Measurements from ENCODE around the gene SULT2B1.

The SULT2B1 gene

GRCh38 chr19:48638831-48639381, 86.9 kb downstream of the SULT2B1 start:
- peak overlapping the region; percentile 71 for H3K4me3 ChIP-seq (ENCODE audit: low read depth, low read length)

GRCh38 chr19:48639483-48640375, 87.8 kb downstream of the SULT2B1 start:
- no peak overlapping the region for H3K4me3 ChIP-seq (ENCODE audit: low read depth, low read length)
- peak; percentile 57 for DNase-seq (ENCODE audit: low read depth)
- TF ChIP-seq CTCF (IDR thresholded peaks at IDR 0.05; ENCODE audit: low read depth, low read length) (no peak), POLR2A (IDR thresholded peaks at IDR 0.05; ENCODE audit: extremely low read depth, insufficient read length) (no peak), MYC (IDR thresholded peaks at IDR 0.05; ENCODE audit: low read depth, low read length) (no peak), MAX (IDR thresholded peaks at IDR 0.05; ENCODE audit: low read depth, low read length) (no peak)

More at GRCh38 chr19:48638831-48639381, 86.9 kb downstream of the SULT2B1 start:
- no peak for TF ChIP-seq MYC (IDR thresholded peaks at IDR 0.05; ENCODE audit: low read depth, low read length)
- TF ChIP-seq CTCF (IDR thresholded peaks at IDR 0.05; ENCODE audit: low read depth, low read length): no peak
- TF ChIP-seq MAX (IDR thresholded peaks at IDR 0.05; ENCODE audit: low read depth, low read length): no peak
- TF ChIP-seq POLR2A (IDR thresholded peaks at IDR 0.05; ENCODE audit: extremely low read depth, insufficient read length): no peak
- DNase-seq (ENCODE audit: low read depth): peak; percentile 68

GRCh38 chr19:48641850-48642249, 89.9 kb downstream of the SULT2B1 start:
- no peak overlapping the region for H3K4me3 ChIP-seq (ENCODE audit: low read depth, low read length)
- TF ChIP-seq MYC (IDR thresholded peaks at IDR 0.05; ENCODE audit: low read depth, low read length) (no peak), POLR2A (IDR thresholded peaks at IDR 0.05; ENCODE audit: extremely low read depth, insufficient read length) (no peak), CTCF (IDR thresholded peaks at IDR 0.05; ENCODE audit: low read depth, low read length) (no peak), MAX (IDR thresholded peaks at IDR 0.05; ENCODE audit: low read depth, low read length) (no peak)
- peak; percentile 29 for DNase-seq (ENCODE audit: low read depth)

- no peak overlapping the region for H3K4me3 ChIP-seq (ENCODE audit: low read depth, low read length)
- peak; percentile 32 for DNase-seq (ENCODE audit: low read depth)
- TF ChIP-seq POLR2A (IDR thresholded peaks at IDR 0.05; ENCODE audit: extremely low read depth, insufficient read length) (no peak), CTCF (IDR thresholded peaks at IDR 0.05; ENCODE audit: low read depth, low read length) (no peak), MAX (IDR thresholded peaks at IDR 0.05; ENCODE audit: low read depth, low read length) (no peak), MYC (IDR thresholded peaks at IDR 0.05; ENCODE audit: low read depth, low read length) (no peak)
Measured at GRCh38 chr19:48642862-48643261, 90.9 kb downstream of the SULT2B1 start.

GRCh38 chr19:48644355-48644754, 92.4 kb downstream of the SULT2B1 start:
- no peak for DNase-seq (ENCODE audit: low read depth)
- no peak overlapping the region for H3K4me3 ChIP-seq (ENCODE audit: low read depth, low read length)

More at GRCh38 chr19:48644355-48644754, 92.4 kb downstream of the SULT2B1 start:
- TF ChIP-seq MAX (IDR thresholded peaks at IDR 0.05; ENCODE audit: low read depth, low read length): no peak

Measured in NB4 (cell line).